Body of pancreas (tissue), 4 donors: ENCODE measurements around the gene DUSP6. TPM values are rescaled to one million over a fixed set of nuclear protein-coding genes. Genes with fewer than 3 reads are reported as not detected.

ENCODE experiments used
- ATAC-seq: fragments of 150-250 bp; one replicate; pipeline ENCODE4 v1.9.1; 2016
- DNase-seq, 4 donors: peaks; one replicate each; pipeline ENCODE4 v3.0.0-alpha.2; 2019
- H3K27ac ChIP-seq, 4 donors: fragments of 200-600 bp; sonication (generic); 1 replicate in 3 of 4; 2 replicates in 1 of 4; pipeline versions ENCODE4 v1.5.1 to v1.6.1; 2016 to 2019; ENCODE audit warnings: mild to moderate bottlenecking in 1 of 4, mixed read lengths in 1 of 4, moderate library complexity in 1 of 4
- H3K27me3 ChIP-seq, 2 donors: fragments of 200-600 bp; sonication (generic); one replicate each; pipeline ENCODE4 v1.6.0; 2016; ENCODE audit warnings: mild to moderate bottlenecking in 1 of 2
- H3K36me3 ChIP-seq, 2 donors: fragments of 200-600 bp; sonication (generic); replicated peaks in 1 of 2; 2 replicates each; pipeline ENCODE4 v1.5.1; 2016; ENCODE audit warnings: low read depth in 2 of 2; ENCODE audit not compliant: insufficient read depth in 1 of 2
- H3K4me1 ChIP-seq: fragments of 200-600 bp; sonication (generic); one replicate; pipeline ENCODE4 v1.6.0; 2016
- H3K4me3 ChIP-seq, 2 donors: fragments of 200-600 bp; sonication (generic); 1 replicate in 1 of 2; 2 replicates in 1 of 2; pipeline ENCODE4 v1.5.1; 2016 to 2019
- H3K9me3 ChIP-seq, 3 donors: fragments of 200-600 bp; sonication (generic); 1 replicate in 2 of 3; 2 replicates in 1 of 3; pipeline ENCODE4 v1.5.1; 2016
- CTCF ChIP-seq, 7 experiments: fragments of 450-650 bp in 4 of 7; fragments of 200-600 bp in 3 of 7; sonication (generic) in 3 of 7; IDR thresholded peaks; one replicate each; pipeline ENCODE4 v1.5.1; 2016 to 2019; ENCODE audit warnings: antibody characterized with exemption in 7 of 7
- POLR2A ChIP-seq, 3 donors: fragments of 450-650 bp; IDR thresholded peaks; one replicate each; pipeline ENCODE4 v1.6.1; 2016; ENCODE audit warnings: antibody characterized with exemption in 3 of 3, mild to moderate bottlenecking in 2 of 3
- WGBS, 2 donors: methylation state at CpG; one replicate each; pipeline ENCODE4 v1.1.5; 2017; 5-methylcytosine and 5-hydroxymethylcytosine counted together
- intact Hi-C: fragments of 100-400 bp; cut with DNase I; formaldehyde crosslinking; loops from one replicate; pipeline ENCODE4 v1.15.1; 2023
- total RNA-seq, 2 donors: library from RNA; depleted of rRNA; stranded (reverse); fragments of >200 nt; gene quantifications; one replicate each; pipeline ENCODE4 v1.1.0, GENCODE V29; 2016

The DUSP6 gene
- total RNA-seq, 2 donors from 2014 or later: 21.3 to 49.8 TPM

GRCh38 chr12:89364631-89365030 lies 12.3 kb upstream of the DUSP6 start:
- Histone ChIP-seq H3K27me3 (no peaks in the 10 kb centered on the region), H3K4me3 (no peak overlapping the region), H3K36me3 (no peaks in the 10 kb centered on the region), H3K4me1 (peaks cover 22% of the 10 kb centered on the region), H3K27ac (no peak overlapping the region), H3K9me3 (no peaks in the 10 kb centered on the region)
- 80 to 92% methylated on average over 2 of the region's 2 CpGs for WGBS, 2 donors
- DNase-seq: no peak
- ATAC-seq: no peak
- TF ChIP-seq POLR2A (IDR thresholded peaks at IDR 0.05) (no peak), CTCF (IDR thresholded peaks at IDR 0.05) (no peak)
- intact Hi-C loops: loop anchor here (10.0 kb wide), 1 partner anchor 90 kb away; no protein-coding TSS in a partner anchor

GRCh38 chr12:89364058-89364457 lies 11.8 kb upstream of the DUSP6 start:
- Histone ChIP-seq H3K27ac (no peak overlapping the region), H3K9me3 (no peaks in the 10 kb centered on the region), H3K4me1 (peaks cover 22% of the 10 kb centered on the region), H3K27me3 (no peaks in the 10 kb centered on the region), H3K36me3 (no peaks in the 10 kb centered on the region), H3K4me3 (no peak overlapping the region)
- ATAC-seq: no peak
- TF ChIP-seq CTCF (IDR thresholded peaks at IDR 0.05) (no peak), POLR2A (IDR thresholded peaks at IDR 0.05) (no peak)
- intact Hi-C loops: loop anchor here (10.0 kb wide), 1 partner anchor 91 kb away; no protein-coding TSS in a partner anchor
- DNase-seq: no peak
- WGBS, 2 donors: 80 to 86% methylated on average over 2 of the region's 2 CpGs

- intact Hi-C loops: loop anchor here (10.0 kb wide), 1 partner anchor 91 kb away; no protein-coding TSS in a partner anchor
- no peak for ATAC-seq
- DNase-seq: no peak
- no peaks in the 10 kb centered on the region for H3K9me3 ChIP-seq
- H3K27ac ChIP-seq: no peak overlapping the region
- no peaks in the 10 kb centered on the region for H3K36me3 ChIP-seq
- TF ChIP-seq CTCF (IDR thresholded peaks at IDR 0.05): no peak
- no peak for TF ChIP-seq POLR2A (IDR thresholded peaks at IDR 0.05)
- H3K27me3 ChIP-seq: no peaks in the 10 kb centered on the region
- peaks cover 20% of the 10 kb centered on the region for H3K4me1 ChIP-seq
- H3K4me3 ChIP-seq: no peak overlapping the region
Measured at GRCh38 chr12:89363582-89363981, 11.3 kb upstream of the DUSP6 start.

GRCh38 chr12:89363084-89363483 lies 10.8 kb upstream of the DUSP6 start:
- no peaks in the 10 kb centered on the region for H3K36me3 ChIP-seq
- intact Hi-C loops: loop anchor here (10.0 kb wide), 1 partner anchor 92 kb away; no protein-coding TSS in a partner anchor
- 77 to 79% methylated on average over 4 of the region's 4 CpGs for WGBS, 2 donors
- no peak overlapping the region for H3K27ac ChIP-seq
- peaks cover 15% of the 10 kb centered on the region for H3K4me1 ChIP-seq
- TF ChIP-seq CTCF (IDR thresholded peaks at IDR 0.05): no peak
- TF ChIP-seq POLR2A (IDR thresholded peaks at IDR 0.05): no peak
- no peaks in the 10 kb centered on the region for H3K27me3 ChIP-seq
- H3K9me3 ChIP-seq: no peaks in the 10 kb centered on the region
- H3K4me3 ChIP-seq: no peak overlapping the region
- no peak for DNase-seq
- no peak for ATAC-seq

- WGBS, 2 donors: 90 to 91% methylated on average over 3 of the region's 3 CpGs
- intact Hi-C loops: loop anchor here (10.0 kb wide), 1 partner anchor 95 kb away; no protein-coding TSS in a partner anchor
Measured at GRCh38 chr12:89359615-89360014, 7.3 kb upstream of the DUSP6 start.

More at GRCh38 chr12:89359615-89360014, 7.3 kb upstream of the DUSP6 start:
- H3K4me3 ChIP-seq: no peak overlapping the region
- H3K9me3 ChIP-seq: no peaks in the 10 kb centered on the region
- H3K4me1 ChIP-seq: peaks cover 34% of the 10 kb centered on the region
- TF ChIP-seq CTCF (IDR thresholded peaks at IDR 0.05): no peak
- TF ChIP-seq POLR2A (IDR thresholded peaks at IDR 0.05): no peak
- no peak for ATAC-seq
- no peak overlapping the region for H3K27ac ChIP-seq
- no peak for DNase-seq
- H3K27me3 ChIP-seq: no peaks in the 10 kb centered on the region
- H3K36me3 ChIP-seq: no peaks in the 10 kb centered on the region
